Mucosa of stomach (tissue), 1 donor: Measurements from ENCODE around the gene UBAP1.
"Not testable (repeated sequence)": the region's sequence is repeated elsewhere in the genome, so short reads cannot be mapped to it uniquely, and the experiment has no call there.

Source experiments
- H3K27me3 ChIP-seq: one replicate; pipeline ENCODE4 v1.7.0; 2013; ENCODE audit warnings: mild to moderate bottlenecking, low read length; ENCODE audit not compliant: control insufficient read depth, insufficient read depth
- H3K36me3 ChIP-seq: one replicate; pipeline ENCODE4 v1.7.0; 2013; ENCODE audit warnings: low read length; ENCODE audit not compliant: control insufficient read depth, insufficient read depth
- H3K4me1 ChIP-seq: one replicate; pipeline ENCODE4 v1.7.0; 2013; ENCODE audit warnings: mild to moderate bottlenecking, low read length; ENCODE audit not compliant: control insufficient read depth, insufficient read depth
- H3K4me3 ChIP-seq: one replicate; pipeline ENCODE4 v1.7.0; 2013; ENCODE audit warnings: low read length
- H3K9ac ChIP-seq: one replicate; pipeline ENCODE4 v1.7.0; 2013; ENCODE audit warnings: mild to moderate bottlenecking, low read length, moderate library complexity
- H3K9me3 ChIP-seq: one replicate; pipeline ENCODE4 v1.7.0; 2013; ENCODE audit warnings: mild to moderate bottlenecking, low read length, moderate library complexity; ENCODE audit not compliant: control insufficient read depth
- donor health status: Pancreatic carcinoma.

The UBAP1 gene

DNA sequence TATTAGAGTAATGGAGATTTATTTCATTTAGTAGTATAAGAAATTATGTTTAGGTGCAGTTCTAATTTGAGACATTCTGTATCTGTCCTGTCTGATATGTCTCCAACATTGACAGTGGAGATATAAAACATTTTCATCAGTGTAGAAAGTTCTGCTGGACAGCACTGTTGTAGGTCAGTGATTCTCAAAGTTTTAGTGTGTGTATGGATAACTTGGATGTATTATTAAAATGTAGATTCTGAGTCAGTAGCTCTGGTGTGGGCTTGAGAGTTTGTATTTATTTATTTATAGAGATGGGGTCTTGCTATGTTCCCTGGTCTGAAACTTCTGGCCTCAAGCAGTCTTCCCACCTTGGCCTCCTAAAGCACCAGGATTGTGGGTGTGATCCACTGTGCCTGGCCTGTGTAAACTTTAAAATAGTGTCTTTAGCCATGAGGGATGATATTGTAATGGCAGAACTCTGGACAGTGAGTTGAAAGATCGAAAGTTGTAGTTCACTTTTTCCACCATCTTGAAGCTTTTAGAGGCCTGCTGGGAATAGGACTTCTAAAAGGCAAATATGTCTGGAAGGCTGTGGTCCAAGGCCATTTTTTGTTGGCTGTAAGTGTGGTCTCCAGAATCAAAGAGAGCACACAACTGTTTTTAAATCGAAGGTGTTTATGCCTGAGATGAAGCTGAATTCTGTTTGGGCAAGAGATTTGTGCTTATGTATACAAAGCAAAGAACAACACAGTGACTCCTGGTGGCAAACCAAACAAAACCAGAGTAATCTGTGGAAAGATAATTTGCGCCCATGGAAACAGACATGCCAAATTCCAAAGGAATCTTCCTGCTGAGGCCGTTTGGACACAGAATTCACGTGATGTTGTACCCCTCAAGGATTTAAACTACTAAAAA lies 12.4 kb downstream of the UBAP1 start:
- no peak overlapping the region for H3K4me3 ChIP-seq
- no peak overlapping the region for H3K9ac ChIP-seq
- H3K27me3 ChIP-seq: no peaks in the 10 kb centered on the region
- no peaks in the 10 kb centered on the region for H3K9me3 ChIP-seq
- no peaks in the 10 kb centered on the region for H3K36me3 ChIP-seq
- peaks cover 18% of the 10 kb centered on the region for H3K4me1 ChIP-seq

- no peaks in the 10 kb centered on the region for H3K9me3 ChIP-seq
- peaks cover 27% of the 10 kb centered on the region for H3K4me1 ChIP-seq
- H3K36me3 ChIP-seq: no peaks in the 10 kb centered on the region
- no peak overlapping the region for H3K9ac ChIP-seq
- H3K27me3 ChIP-seq: no peaks in the 10 kb centered on the region
- no peak overlapping the region for H3K4me3 ChIP-seq
Observed at GRCh38 chr9:34195143-34195542, 16.3 kb downstream of the UBAP1 start.

GRCh38 chr9:34197286-34197685 lies 18.4 kb downstream of the UBAP1 start:
- not testable (repeated sequence) for H3K4me3 ChIP-seq, H3K9ac ChIP-seq, H3K9me3 ChIP-seq, H3K36me3 ChIP-seq, H3K27me3 ChIP-seq
- H3K4me1 ChIP-seq: peaks cover 15% of the 10 kb centered on the region

GRCh38 chr9:34197756-34198711 lies 19.2 kb downstream of the UBAP1 start:
- Histone ChIP-seq H3K27me3 (no peaks in the 10 kb centered on the region), H3K4me3 (no peak overlapping the region), H3K4me1 (peaks cover 15% of the 10 kb centered on the region), H3K9ac (no peak overlapping the region), H3K36me3 (no peaks in the 10 kb centered on the region), H3K9me3 (no peaks in the 10 kb centered on the region)

GRCh38 chr9:34200092-34200491 lies 21.2 kb downstream of the UBAP1 start:
- no peaks in the 10 kb centered on the region for H3K27me3 ChIP-seq
- no peaks in the 10 kb centered on the region for H3K36me3 ChIP-seq
- no peaks in the 10 kb centered on the region for H3K9me3 ChIP-seq
- no peak overlapping the region for H3K9ac ChIP-seq
- peaks cover 20% of the 10 kb centered on the region for H3K4me1 ChIP-seq
- H3K4me3 ChIP-seq: no peak overlapping the region

DNA sequence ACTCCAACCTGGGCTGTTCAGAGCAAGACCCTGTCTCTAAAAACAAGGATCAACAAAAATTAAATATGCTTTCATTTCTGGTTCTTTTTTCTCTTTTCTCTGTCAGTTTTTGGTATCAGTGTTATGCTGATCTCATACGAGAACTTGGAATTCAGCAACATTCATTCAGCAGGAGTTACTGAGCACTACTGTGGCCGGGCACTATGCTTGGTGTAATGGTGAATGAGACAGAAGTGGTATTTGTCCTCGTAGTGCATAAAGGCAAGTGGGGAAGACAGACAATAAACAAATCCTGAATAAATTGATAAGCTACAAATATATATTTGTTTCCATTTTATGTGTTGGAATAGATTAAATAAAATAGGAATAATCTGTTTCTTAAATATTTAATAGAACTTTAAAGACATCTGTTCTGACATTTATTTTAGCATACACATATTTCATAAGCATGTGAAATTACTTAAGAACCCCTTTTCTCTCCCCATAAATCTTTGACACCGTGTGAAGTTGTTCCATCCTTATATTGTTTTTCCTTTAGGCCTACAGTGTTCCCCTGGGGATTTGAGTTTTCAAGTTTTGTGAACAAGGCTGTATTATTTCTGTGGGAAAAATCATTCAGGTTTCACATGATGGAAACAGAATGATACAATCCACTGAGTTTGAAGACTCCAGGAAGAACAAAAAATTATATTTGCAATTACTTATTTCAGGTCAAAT lies 24.6 kb downstream of the UBAP1 start:
- Histone ChIP-seq H3K9ac (no peak overlapping the region), H3K4me1 (peaks cover 11% of the 10 kb centered on the region), H3K36me3 (no peaks in the 10 kb centered on the region), H3K4me3 (no peak overlapping the region), H3K9me3 (no peaks in the 10 kb centered on the region), H3K27me3 (no peaks in the 10 kb centered on the region)

DNA sequence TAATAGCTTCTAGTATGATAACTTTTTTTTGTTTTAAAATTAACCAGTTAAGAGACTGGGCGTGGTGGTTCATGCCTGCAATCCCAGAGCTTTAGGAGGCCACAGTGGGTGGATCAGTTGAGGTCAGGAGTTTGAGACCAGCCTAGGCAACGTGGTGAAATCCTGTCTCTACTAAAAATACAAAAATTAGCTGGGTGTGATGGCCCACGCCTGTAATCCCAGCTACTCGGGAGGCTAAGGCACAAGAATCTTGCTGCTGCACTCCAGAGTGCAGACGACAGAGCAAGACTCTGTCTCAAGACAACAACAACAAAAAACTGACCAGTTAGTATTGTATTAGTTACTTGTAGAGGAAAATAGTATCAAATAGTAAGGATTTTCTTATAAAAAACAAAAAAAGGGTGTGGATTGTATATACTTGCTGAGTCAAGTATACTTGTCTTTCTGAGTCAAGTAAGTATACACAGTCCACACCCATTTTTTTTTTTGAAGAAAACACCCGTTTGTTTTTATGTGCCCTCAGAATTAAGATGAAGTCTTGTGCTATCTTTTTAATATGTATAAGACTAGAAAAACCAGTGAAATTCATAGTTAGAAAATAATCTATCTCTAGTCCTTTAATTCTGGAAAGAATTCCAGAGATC lies 25.3 kb downstream of the UBAP1 start:
- H3K27me3 ChIP-seq: no peaks in the 10 kb centered on the region
- no peaks in the 10 kb centered on the region for H3K36me3 ChIP-seq
- H3K4me1 ChIP-seq: peaks cover 6% of the 10 kb centered on the region
- H3K9ac ChIP-seq: no peak overlapping the region
- H3K4me3 ChIP-seq: no peak overlapping the region
- H3K9me3 ChIP-seq: no peaks in the 10 kb centered on the region

DNA sequence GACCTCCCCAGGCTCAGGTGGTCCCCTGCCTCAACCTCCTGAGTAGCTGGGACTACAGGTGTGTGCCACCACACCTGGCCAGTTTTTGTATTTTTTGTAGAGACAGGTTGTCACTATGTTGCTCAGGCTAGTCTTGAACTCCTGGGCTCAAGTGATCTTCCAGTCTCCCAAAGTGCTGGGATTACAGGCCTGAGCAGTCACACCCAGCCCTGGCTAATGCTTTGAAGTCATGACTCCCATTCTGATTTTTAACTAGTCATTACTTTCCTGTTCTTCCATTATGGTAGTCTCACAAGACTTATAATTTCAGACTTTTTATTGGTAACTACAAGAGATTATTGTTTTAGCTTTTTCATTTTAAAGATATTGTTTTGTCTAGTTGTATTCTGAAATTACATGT lies 26.3 kb downstream of the UBAP1 start:
- Histone ChIP-seq H3K9me3 (no peaks in the 10 kb centered on the region), H3K9ac (no peak overlapping the region), H3K4me3 (no peak overlapping the region), H3K36me3 (no peaks in the 10 kb centered on the region), H3K27me3 (no peaks in the 10 kb centered on the region), H3K4me1 (peaks cover 6% of the 10 kb centered on the region)

DNA sequence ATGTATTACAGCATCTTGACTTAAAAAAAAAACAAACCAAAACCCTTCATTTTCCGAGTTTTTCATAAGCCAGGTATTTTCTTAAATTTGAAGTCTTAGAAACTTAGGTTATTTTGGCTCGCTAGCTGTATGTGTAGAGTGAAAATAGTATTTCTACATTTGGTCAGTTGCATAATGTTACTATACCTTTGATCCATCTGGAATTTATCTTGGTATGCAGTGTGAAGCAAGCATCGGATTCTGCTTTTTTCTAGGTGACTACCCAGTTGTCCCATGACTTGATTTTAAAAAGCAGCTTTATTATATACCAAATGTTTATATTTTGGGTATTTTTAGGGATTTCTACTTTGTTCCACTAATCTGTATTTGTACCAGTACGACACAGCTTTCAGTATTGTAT lies 27.7 kb downstream of the UBAP1 start:
- Histone ChIP-seq H3K27me3 (no peaks in the 10 kb centered on the region), H3K4me3 (no peak overlapping the region), H3K9me3 (no peaks in the 10 kb centered on the region), H3K9ac (no peak overlapping the region), H3K36me3 (no peaks in the 10 kb centered on the region), H3K4me1 (peaks cover 6% of the 10 kb centered on the region)

GRCh38 chr9:34211395-34211794 lies 32.6 kb downstream of the UBAP1 start:
- Histone ChIP-seq H3K4me3 (no peak overlapping the region), H3K9ac (no peak overlapping the region)

DNA sequence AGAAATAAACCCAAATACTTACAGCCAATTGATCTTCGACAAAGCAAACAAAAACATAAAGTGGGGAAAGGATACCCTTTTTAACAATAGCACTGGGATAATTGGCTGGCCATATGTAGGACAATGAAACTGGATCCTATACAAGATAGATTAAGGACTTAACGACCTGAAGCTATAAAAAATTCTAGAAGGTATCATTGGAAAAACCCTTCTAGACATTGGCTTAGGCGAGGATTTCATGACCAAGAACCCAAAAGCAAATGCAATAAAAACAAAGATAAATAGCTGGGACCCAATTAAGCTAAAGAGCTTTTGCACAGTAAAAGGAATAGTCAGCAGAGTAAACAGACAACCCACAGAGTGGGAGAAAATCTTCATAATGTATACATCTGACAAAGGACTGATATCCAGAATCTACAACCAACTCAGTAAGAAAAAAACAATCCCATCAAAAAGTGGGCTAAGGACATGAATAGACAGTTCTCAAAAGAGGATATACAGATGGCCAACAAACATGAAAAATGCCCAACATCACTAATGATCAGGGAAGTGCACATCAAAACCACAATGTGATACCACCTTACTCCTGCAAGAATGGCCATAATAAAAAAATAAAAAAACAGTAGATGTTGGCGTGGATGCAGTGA lies 35.6 kb downstream of the UBAP1 start:
- not testable (repeated sequence) for H3K9me3 ChIP-seq, H3K36me3 ChIP-seq, H3K27me3 ChIP-seq

More at GRCh38 chr9:34211395-34211794, 32.6 kb downstream of the UBAP1 start:
- no peaks in the 10 kb centered on the region for H3K9me3 ChIP-seq
- no peaks in the 10 kb centered on the region for H3K36me3 ChIP-seq
- no peaks in the 10 kb centered on the region for H3K4me1 ChIP-seq
- H3K27me3 ChIP-seq: no peaks in the 10 kb centered on the region

More for the DNA sequence above, 35.6 kb downstream of the UBAP1 start:
- not testable (repeated sequence) for H3K4me3 ChIP-seq, H3K9ac ChIP-seq, H3K4me1 ChIP-seq
